Posterior cingulate gyrus (tissue), 11 donors: ENCODE measurements around the gene SRGAP1.
A peak's percentile ranks its signal among the peaks of the same experiment; 100 is the strongest.

Experiments used
- DNase-seq, 10 donors: peaks; one replicate each; pipeline versions ENCODE4 v3.0.0 to v3.0.0-alpha.2; 2020 to 2021; ENCODE audit warnings: mixed read lengths in 3 of 10
- intact Hi-C: fragments of 100-400 bp; cut with DNase I; formaldehyde crosslinking; loops from one replicate; pipeline ENCODE4 v1.15.1; 2023

SRGAP1 gene

GRCh38 chr12:63928305-63928704 lies 83.8 kb downstream of the SRGAP1 start:
- no peak for DNase-seq
- intact Hi-C loops, result no loop called here

GRCh38 chr12:63929426-63929825 lies 84.9 kb downstream of the SRGAP1 start:
- intact Hi-C loops, result no loop called here
- no peak for DNase-seq

- intact Hi-C loops, result no loop called here
- no peak for DNase-seq
These were observed 86.5 kb downstream of the SRGAP1 start for GRCh38 chr12:63930971-63931370.

DNA sequence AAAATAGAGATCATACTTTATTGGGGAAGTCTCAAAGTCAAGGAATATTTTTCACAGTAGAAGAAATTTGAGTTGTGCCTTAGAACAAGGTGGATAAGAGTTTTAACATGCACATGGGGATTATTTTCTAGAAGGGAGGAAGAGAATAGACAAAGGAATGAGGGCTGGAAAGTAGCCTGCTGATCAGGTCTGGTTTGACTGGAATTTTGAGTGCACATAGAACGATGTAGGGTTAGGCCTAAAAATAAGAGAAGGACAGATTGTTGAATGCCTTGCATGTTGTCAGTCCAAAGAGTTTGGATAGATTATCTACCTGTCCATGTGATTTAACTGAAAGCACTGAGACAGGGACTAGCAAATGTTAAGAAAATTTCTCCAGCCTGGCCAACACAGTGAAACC lies 87.2 kb downstream of the SRGAP1 start:
- intact Hi-C loops, result no loop called here
- DNase-seq, result no peak

DNA sequence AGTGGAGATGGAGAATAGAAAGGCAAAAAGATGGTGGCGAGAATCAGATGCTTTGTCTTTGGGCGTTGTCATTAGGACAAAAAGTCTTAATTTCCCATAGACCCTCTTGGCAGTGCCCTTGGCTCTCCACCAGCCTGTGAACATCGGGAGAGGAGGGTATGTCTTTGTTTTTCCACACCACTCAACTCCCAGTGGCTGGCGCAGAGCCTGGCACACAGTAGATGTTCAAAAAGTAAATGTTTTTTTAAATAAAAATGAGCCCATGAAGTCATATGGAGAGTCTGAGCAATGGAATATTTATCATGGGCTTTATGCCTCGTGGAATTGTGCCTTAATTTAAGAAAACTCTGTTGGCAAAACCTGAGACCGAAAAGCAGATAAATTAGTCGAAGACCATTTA lies 90.4 kb downstream of the SRGAP1 start:
- intact Hi-C loops, result no loop called here
- DNase-seq, result no peak

DNA sequence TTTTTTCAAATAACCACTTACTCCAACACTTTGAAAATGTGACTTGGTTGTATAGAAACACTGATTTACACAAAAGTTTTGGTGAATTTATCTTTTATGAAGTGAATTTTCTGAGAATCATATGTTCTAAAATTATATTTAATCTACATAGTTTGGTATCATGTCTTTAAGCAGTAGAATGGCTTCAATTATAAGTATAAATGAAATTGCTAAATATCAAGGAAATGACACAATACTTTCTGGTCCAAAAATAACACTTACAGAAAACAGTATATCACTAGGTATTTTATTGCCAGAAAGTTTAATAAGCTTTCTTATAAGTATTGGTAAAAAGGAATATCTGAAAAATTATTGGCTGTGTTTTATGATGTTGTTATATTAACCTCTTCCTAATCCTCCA lies 90.9 kb downstream of the SRGAP1 start:
- intact Hi-C loops, result no loop called here
- DNase-seq, result no peak

- intact Hi-C loops, result no loop called here
- no peak for DNase-seq
These were observed 93.1 kb downstream of the SRGAP1 start for GRCh38 chr12:63937378-63938316.

DNA sequence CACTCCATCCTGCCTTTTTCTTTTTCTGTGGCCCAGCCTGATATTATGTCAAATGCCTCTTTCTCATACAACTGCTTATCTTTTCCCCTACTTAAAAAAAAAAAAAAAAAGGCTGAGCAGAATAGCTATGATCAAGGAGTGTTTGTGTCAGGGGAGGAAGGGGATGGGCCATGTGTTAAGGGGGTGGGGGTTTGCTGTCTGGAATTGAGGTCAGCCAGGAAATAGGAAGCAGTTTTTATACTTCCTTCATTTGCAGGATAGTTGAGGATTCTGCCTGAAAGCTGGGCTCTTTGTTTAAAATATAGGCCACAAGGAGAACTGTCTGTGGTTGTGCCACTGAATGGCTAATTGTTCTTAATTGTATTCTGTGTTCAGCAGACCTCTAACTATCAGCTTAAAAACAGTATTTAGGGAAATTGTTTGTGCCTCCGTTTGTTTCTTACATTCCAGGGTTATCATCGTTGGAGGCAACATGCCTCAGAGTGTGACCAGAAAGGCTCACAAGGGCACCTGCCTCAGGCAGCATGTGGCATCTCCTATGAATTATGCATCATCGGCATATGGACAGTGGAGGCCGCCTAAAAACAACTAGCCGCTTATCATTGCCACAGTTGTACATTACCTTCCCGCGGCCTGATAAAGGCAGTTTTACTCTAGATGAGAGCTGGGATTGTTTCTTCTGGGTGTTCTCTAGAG lies 96.0 kb downstream of the SRGAP1 start:
- intact Hi-C loops, result loop anchor here (10.0 kb wide), 1 partner anchor 96 kb away; the partner anchor contains the start of gene SRGAP1
- DNase-seq, result peak in 1 of 10 donors; percentile 28

GRCh38 chr12:63941166-63941800 lies 96.8 kb downstream of the SRGAP1 start:
- DNase-seq, result no peak
- intact Hi-C loops, result loop anchor here (10.0 kb wide), 1 partner anchor 96 kb away; the partner anchor contains the start of gene SRGAP1

DNA sequence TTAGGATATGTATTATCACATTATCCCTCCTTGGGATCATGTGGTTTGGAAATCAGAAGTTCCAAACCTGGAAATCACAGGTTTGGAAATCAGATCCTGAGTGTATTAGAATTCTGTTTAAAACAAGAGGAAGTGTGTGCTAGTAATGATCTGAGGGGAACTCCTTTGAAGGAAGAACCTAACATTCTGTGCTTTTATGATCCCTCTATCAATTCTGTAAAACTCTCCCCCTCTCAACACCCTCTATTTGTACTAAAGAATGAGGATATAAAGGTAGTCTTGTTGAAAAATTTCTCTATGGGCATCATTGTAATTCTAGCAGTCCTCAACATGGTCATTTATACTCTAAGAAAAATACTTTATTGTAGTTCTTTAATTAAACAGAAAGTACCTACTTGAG lies 97.4 kb downstream of the SRGAP1 start:
- no peak for DNase-seq
- intact Hi-C loops, result loop anchor here (10.0 kb wide), 1 partner anchor 97 kb away; the partner anchor contains the start of gene SRGAP1

GRCh38 chr12:63942464-63943241 lies 98.2 kb downstream of the SRGAP1 start:
- intact Hi-C loops, result loop anchor here (10.0 kb wide), 1 partner anchor 98 kb away; the partner anchor contains the start of gene SRGAP1
- no peak for DNase-seq

GRCh38 chr12:63944034-63944579 lies 99.6 kb downstream of the SRGAP1 start:
- DNase-seq, result no peak
- intact Hi-C loops, result loop anchor here (10.0 kb wide), 1 partner anchor 99 kb away; the partner anchor contains the start of gene SRGAP1

- intact Hi-C loops, result loop anchor here (10.0 kb wide), 1 partner anchor 100 kb away; the partner anchor contains the start of gene SRGAP1
- DNase-seq, result no peak
These were observed 100.2 kb downstream of the SRGAP1 start for GRCh38 chr12:63944586-63945228.

DNA sequence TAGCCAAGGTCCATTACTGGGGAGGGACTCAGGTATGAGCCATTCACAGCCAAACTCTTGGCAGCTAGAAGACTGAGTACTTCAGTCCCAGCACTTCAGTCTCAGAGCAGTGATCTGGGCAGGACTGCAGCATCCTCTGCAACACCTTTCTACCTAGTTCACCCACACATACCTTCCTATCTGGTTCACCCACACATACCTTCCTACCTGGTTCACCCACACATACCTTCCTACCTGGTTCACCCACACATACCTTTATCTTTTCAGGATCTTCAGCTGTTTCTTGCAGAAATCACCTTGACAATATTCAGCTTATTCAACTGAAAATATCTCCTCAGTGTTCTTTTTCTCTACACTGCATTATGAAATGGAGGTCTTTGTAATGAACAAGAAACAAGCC lies 101.3 kb downstream of the SRGAP1 start:
- DNase-seq, result no peak
- intact Hi-C loops, result loop anchor here (10.0 kb wide), 1 partner anchor 101 kb away; the partner anchor contains the start of gene SRGAP1

DNA sequence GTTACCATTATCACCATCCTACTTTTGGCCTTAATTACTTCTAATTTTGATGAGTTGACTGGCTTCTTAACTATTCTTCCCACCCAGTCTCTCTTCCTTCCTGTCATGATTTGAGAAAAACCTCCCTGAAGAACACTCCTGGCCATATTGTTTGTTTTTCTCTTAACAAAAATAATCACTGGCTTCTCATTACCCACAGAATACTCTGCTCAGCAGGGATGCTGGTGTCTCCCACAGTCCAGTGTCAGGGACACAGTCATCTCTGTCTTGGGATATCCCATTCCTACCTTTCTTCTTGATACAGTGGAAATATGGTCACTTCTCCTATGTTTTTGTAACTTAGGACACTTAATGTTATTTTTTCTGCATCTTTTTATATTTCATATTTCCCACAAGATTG lies 103.7 kb downstream of the SRGAP1 start:
- intact Hi-C loops, result loop anchor here (10.0 kb wide), 1 partner anchor 103 kb away; the partner anchor contains the start of gene SRGAP1
- no peak for DNase-seq

DNA sequence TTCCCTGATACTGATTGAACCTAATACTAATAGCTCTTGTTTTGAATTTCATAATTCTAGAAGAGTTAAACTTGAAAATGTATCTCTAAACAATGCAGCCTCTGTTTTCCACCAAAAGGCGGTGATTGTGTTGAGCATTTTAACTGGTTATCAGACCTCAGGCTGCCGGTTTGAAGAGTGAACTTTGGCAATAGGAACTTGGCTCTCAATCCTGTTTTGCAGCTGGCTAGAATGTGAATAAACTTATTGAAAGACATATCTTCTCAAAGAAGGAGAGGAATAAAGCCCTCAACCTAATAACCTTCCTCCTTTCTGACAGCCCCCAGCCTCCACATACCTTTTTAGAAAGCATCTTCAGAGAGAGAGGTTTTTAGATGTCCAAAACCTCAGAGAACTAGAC lies 105.4 kb downstream of the SRGAP1 start:
- peak in 1 of 10 donors; percentile 31 for DNase-seq
- intact Hi-C loops, result loop anchor here (10.0 kb wide), 1 partner anchor 105 kb away; the partner anchor contains the start of gene SRGAP1

GRCh38 chr12:63952995-63953394 lies 108.5 kb downstream of the SRGAP1 start:
- no peak for DNase-seq
- intact Hi-C loops, result no loop called here

- no peak for DNase-seq
- intact Hi-C loops, result no loop called here
These were observed 111.5 kb downstream of the SRGAP1 start for GRCh38 chr12:63955831-63956666.
